Nucleus accumbens (tissue), 56 donors: ENCODE results near the gene SOX2.

Source experiments
- DNase-seq, 56 donors: peaks; one replicate each; lab custom pipeline; 2025; lab: John Stamatoyannopoulos, UW

The SOX2 gene

DNA sequence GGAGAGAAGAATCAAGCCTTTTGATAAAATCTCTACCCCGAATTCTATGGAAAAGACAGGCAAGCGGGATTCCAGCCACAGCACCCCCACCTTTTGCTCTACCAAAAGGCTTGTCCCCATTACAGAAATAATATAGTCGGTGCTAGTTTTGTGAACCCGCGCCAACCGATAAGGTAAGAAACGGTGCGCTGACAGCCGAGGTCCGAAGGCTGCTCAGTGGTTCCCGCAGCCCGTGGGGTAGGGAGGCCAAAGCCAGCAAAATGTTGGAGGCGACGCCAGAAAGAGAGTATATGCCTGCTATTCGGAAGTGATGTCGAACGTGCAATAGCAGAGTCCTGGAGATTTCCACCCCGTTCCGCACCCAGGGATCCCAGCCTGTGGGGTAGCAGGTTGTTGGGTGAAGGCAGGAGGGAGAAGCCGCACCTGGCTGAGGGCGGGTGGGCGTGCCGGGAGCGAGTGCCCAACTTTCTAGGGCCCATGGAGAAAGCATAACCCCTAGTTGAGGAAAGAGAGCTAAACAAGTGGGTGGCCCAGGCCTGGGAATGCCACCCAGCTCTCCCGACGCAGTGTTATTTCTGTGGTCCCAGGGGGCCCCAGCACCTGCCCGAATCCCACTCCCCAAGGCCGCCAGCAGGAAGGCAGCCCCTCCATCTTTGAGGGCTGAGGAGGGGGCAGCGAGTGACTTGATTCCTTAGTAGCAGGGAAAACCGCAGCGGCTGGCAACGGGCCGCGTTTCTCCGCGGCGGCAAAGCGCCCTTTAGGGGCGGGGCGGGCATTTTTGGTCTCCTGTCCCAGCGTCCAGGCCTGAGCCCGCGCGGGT lies 7.9 kb upstream of the SOX2 start:
- peak in 46 of 56 donors; percentile 29 to 90 (median 60) for DNase-seq

DNA sequence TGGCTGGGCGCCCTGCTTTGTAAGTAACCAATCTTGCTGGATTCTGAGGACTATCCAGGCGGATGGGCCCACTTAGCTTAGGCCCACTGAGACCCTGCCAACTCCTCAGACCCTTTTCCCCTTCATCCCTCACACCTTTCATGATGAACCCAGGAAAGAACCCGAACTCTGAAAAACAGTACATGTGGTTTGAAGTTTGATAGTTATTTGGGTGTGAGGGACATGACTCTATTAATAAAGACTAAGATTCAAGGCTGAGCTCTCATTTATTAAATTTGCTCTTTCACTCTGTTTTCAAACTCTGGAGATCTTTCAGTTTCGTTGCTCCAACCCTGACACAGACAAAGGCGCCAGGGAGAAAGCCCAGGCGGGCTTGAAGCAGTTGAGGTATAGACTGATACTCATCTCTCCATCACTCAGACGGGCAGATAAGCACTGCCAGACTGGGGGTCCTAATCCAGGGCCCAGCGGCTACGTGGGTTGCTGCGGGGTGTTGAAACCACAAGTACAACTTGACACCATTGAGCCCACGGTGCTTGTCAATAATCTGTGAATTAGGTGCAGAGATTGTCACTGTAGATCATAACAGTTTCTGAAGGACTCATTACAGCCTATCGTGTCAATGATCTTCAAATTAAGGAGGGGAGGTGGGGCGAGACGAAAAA lies 7.2 kb upstream of the SOX2 start:
- DNase-seq, result peak in 4 of 56 donors; percentile 24 to 34 (median 30)

DNA sequence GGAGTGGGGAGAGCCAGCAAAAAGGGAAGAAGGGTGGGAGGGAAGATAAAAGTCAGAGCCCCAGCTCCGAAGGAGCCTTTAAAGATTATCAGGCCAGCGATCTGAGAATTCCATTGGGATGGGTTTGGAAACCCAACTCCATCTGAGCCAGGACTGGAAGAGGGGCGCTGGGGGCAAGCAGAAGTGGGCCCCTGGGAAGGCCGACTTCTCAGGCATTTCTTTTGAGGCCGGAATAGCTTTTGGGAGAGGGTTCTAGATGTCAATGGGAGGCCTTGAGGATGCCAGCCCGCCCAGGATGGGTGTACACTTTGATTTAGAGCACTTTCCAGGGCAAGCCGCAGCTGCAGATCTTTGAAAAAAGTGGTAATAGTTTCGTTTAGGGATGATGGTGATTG lies 6.6 kb upstream of the SOX2 start:
- peak in 2 of 56 donors; percentile 20 to 33 for DNase-seq

DNA sequence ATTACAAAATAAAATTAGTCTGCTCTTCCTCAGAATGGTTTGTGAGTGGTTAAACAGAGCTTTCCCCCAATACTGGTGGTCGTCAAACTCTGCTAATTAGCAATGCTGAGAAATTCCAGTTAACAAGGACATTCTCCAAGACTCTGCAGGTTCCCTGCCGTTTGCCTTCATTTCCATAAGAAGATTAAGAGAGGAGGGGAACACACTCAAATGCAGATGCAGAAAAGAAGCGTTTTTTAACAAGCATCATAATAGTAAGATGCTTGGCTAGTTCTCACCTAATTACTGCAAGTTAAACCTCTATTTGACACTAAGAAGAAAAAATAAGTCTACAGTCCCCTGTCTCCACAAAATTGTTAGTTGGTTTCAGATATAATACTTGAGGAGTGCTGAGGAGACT lies 3.7 kb upstream of the SOX2 start:
- DNase-seq, result no peak

DNA sequence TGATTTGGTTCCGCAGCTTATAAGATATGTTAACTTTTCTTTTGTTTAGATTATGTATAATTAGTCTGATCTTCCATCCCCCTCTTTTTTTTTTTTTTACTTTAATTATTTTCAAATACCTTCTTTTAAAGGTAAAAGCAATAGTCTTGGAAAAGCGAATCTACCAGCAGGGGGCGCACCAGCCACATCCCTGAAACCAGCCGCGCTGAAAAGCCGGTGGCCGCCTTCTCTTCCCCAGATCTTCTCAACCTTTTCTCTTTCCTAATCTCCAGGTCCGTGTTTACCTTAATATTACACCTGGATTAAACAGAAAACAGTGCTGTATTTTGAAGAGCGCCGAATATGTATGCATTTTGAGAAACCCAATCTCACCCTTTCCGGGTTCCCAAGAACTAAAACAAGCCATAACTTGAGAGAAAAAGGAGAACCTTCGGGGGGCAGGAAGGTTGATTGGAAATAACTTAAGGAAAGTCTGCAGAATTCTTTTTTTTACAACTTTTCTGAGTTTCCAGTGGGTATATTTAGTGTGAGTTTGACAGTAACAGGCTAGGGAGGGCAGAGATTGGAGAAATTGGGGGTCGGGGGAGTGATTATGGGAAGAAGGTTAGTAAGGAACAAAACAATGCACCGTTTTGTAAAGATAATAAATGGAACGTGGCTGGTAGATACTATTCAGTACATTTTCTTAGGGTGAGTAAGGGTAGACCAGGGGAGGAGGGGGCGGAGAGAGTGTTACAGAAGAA lies 2.0 kb upstream of the SOX2 start:
- DNase-seq, result peak in 42 of 56 donors; percentile 16 to 92 (median 56)

DNA sequence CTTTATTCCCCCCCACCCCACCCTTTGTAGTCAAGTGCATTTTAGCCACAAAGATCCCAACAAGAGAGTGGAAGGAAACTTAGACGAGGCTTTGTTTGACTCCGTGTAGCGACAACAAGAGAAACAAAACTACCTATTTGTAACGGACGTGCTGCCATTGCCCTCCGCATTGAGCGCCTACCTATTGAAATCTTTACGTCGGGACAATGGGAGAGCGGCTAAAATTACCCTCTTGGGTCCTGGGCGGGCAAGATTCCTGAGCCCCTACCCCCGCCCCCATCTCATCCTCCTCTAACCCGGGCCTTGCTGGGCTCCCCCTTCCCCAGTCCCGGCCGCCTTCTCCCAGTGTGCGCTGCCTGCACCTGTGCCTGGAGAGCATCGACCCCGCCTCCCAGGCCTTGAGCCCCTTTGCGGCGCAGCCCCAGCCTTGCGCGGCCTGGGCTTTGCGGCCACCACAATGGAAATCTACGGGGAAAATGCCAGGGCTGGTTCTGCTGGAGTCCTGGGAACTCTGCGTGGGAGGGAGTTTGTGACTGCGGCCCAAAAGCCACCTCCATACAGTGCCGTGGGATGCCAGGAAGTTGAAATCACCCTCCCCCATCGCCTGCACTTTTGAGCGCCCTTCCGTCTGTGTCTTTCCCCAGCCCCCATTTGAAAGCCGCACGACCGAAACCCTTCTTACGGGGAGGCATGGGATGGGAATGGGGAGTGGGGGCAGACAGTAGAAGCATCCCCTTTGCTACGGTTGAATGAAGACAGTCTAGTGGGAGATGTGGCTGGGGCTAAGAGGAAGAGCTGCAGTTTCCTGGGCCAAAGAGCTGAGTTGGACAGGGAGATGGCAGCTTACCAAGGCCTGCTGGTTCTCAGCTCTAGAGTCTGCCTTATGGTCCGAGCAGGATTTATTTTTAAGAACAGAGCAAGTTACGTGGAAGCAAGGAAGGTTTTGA lies 1.1 kb upstream of the SOX2 start:
- DNase-seq, result peak in 20 of 56 donors; percentile 30 to 70 (median 53)

DNA sequence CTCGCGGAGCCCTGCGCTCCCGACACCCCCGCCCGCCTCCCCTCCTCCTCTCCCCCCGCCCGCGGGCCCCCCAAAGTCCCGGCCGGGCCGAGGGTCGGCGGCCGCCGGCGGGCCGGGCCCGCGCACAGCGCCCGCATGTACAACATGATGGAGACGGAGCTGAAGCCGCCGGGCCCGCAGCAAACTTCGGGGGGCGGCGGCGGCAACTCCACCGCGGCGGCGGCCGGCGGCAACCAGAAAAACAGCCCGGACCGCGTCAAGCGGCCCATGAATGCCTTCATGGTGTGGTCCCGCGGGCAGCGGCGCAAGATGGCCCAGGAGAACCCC lies 464 bp downstream of the SOX2 start:
- DNase-seq, result peak in 2 of 56 donors; percentile 31 to 60

DNA sequence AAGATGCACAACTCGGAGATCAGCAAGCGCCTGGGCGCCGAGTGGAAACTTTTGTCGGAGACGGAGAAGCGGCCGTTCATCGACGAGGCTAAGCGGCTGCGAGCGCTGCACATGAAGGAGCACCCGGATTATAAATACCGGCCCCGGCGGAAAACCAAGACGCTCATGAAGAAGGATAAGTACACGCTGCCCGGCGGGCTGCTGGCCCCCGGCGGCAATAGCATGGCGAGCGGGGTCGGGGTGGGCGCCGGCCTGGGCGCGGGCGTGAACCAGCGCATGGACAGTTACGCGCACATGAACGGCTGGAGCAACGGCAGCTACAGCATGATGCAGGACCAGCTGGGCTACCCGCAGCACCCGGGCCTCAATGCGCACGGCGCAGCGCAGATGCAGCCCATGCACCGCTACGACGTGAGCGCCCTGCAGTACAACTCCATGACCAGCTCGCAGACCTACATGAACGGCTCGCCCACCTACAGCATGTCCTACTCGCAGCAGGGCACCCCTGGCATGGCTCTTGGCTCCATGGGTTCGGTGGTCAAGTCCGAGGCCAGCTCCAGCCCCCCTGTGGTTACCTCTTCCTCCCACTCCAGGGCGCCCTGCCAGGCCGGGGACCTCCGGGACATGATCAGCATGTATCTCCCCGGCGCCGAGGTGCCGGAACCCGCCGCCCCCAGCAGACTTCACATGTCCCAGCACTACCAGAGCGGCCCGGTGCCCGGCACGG lies 991 bp downstream of the SOX2 start:
- DNase-seq, result peak in 22 of 56 donors; percentile 32 to 67 (median 56)

DNA sequence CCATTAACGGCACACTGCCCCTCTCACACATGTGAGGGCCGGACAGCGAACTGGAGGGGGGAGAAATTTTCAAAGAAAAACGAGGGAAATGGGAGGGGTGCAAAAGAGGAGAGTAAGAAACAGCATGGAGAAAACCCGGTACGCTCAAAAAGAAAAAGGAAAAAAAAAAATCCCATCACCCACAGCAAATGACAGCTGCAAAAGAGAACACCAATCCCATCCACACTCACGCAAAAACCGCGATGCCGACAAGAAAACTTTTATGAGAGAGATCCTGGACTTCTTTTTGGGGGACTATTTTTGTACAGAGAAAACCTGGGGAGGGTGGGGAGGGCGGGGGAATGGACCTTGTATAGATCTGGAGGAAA lies 1.5 kb downstream of the SOX2 start:
- peak in 1 of 56 donors; percentile 36 for DNase-seq

DNA sequence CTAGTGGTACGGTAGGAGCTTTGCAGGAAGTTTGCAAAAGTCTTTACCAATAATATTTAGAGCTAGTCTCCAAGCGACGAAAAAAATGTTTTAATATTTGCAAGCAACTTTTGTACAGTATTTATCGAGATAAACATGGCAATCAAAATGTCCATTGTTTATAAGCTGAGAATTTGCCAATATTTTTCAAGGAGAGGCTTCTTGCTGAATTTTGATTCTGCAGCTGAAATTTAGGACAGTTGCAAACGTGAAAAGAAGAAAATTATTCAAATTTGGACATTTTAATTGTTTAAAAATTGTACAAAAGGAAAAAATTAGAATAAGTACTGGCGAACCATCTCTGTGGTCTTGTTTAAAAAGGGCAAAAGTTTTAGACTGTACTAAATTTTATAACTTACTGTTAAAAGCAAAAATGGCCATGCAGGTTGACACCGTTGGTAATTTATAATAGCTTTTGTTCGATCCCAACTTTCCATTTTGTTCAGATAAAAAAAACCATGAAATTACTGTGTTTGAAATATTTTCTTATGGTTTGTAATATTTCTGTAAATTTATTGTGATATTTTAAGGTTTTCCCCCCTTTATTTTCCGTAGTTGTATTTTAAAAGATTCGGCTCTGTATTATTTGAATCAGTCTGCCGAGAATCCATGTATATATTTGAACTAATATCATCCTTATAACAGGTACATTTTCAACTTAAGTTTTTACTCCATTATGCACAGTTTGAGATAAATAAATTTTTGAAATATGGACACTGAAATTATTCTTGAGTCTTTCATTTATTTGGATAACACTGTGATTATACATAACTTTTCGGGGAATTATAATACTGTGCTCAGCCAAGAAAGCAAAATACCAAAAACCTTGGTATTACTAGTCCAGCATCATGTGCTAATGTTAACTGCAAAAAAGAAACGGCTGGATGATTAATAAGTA lies 2.2 kb downstream of the SOX2 start:
- no peak for DNase-seq

DNA sequence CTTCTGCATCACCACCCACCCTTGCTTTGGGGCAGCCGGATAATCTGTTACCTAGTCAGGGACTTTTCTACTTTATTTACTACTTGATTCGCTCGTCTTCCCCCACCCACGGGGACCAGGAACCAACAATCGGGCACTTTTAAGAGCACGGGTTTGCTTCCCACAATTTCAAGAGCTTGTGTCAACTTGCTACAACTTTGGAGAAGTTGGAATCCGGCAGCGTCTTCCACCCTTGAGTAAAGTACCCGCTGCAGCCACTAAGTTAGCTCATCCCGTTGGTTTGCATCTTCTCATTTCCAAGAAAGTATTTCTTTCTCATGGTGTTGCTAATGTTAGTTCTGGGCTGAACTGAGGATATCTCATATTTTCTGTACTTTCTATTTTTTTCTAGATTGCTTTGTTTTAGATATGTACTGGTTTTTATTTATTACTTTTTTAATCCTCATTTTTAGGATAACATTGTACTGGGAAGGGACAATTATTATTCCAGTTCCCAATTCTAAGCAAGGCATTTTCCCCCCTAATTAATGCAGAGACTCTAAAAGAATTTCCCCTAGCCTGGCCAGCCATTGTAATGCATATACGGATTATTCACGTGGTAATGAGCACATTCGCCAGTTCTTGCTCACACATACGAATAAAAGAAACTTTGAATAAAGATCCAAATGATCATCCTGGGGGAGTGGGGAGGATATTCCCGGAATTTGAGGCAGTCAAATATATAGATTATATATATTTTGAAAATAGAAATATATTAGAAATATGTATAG lies 4.0 kb downstream of the SOX2 start:
- peak in 6 of 56 donors; percentile 17 to 30 (median 26) for DNase-seq

DNA sequence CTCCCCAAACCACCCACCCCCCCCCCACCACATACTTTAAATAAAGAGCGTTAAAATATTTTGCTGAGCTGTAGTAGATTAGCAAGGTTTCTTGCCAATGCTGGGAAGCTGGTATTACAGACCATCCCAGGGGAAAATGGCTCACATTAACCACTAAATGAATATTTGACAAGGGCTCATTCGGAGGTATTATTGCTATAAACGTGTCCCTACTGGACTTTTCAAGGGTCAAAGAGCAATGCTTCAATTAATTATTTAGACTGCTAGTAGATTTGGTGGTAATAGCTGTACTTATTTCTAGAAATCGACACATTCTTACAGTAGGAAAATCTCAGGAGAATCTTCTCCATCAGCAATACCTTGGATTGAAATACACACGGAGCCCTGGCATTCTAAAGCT lies 5.2 kb downstream of the SOX2 start:
- DNase-seq, result no peak

DNA sequence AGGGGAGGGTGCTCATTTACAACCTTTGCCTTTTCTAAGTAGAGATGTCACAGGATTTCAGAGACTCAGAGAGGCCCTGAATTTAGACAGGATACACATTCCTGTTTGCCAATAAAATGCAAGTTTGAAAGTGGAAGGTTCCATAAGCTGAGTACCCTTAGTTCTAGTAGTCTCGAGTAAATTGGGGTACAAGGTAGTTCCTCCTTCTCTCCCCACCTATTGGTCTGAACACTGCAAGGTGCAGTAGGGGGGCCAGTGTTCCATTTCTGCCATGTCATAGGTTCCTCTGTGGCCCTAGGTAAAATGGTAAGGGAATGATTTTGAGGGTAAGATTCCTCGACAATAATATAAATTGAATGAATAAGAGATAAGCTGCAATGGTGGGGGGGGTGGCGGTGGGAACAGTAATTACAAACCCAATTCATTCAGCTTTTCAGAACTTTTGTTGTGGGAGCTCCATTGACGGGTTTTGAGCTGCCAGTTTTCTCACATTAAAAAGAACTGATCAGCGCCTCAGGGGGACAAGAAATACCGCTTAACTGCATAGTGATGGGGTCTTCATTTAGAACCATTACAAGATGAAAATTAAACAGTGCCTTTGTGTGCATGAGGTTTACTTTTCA lies 5.9 kb downstream of the SOX2 start:
- no peak for DNase-seq

DNA sequence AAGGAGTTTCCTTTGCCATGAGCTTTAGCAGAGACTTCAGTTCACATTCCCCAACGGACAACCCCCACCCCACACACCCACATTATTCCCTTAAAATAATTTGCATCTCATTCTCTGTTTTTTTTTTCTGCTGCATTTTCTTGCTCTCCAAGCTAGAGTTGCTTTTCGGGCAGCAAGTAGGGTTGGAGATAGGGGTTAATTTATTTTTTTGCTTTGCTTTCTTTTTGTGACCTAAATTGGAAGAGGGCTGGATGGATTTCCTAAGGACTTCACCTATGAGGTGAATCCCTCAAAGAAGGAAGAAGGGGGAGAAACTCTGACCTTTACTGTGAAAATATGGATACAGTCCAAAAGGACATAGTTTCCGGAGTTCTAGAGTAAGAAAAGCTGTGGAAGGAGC lies 6.6 kb downstream of the SOX2 start:
- DNase-seq, result no peak

DNA sequence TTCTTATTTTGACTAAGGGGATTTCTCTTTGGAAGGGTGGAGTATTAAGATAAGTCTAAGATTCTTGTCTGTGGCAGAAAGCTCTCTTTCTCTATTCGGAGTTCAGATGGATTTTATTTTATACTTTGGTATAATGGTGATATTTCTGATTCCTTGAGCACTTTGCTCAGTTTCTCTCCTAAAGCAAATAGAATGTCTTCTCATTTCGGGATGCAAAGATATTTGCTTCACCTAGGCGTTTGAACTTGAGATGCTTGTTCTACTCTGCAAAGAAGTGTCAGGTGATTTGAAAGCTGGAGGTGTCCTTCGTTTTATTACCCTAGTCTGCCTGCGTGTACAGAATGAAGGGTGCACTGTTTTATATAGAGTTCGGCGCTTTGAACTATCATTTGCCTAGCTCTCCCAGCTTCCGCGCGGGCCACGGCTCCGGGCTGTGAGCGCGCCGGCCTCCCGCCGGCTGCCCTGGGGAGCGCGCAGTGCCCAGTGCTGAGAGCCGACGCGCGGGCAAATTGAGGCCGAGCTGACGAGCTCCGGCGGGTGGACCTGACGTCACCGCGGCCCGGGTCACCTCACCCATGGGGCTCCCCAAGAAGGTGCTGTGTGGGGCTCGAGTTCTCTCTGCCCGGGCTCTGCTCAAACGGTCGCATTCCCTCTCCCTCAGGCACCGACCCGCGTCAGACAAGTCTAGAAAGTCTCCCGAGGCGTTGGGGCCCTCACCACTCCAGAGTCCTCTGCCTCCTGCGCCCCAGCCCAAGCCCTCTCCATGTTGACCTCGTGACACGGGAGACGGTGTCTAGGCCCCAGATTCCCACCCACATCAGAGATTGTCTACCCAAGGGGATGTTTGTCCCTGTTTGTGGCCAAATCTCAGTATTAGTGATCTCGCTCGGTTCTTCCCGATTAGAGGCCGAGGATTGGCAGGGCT lies 7.5 kb downstream of the SOX2 start:
- DNase-seq, result peak in 15 of 56 donors; percentile 17 to 67 (median 41)
